GM19035 (cell line): ENCODE results near the gene TMEM131.
A peak's percentile ranks its signal among the peaks of the same experiment; 100 is the strongest.
"Not testable (repeated sequence)": the region's sequence is repeated elsewhere in the genome, so short reads cannot be mapped to it uniquely, and the experiment has no call there.

Source experiments
- ATAC-seq: cut with Tn5 transposase; IDR thresholded peaks from one replicate; pipeline ENCODE4 v1.9.1; 2021; ENCODE audit not compliant: unreplicated experiment

TMEM131 gene

DNA sequence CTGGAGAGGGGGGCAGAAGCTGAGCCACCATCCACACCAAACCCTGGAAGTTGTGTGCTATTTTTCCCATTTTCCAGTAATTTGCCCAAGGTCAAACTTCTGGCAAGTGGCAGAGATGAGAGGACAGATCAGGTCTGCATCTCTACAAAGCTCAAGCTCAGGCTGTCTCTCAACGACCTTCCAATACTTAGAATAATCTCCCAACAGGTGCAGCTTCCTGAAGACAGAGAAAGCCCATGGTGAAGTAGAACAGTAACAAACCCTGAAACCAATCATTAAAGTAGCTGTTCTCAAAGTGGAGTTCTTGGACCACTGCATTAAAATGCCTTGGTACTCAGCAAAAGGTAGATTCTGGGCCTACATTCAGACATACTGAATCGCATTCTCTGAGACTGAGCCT, 37.6 kb downstream of the TMEM131 start:
- ATAC-seq: no peak

DNA sequence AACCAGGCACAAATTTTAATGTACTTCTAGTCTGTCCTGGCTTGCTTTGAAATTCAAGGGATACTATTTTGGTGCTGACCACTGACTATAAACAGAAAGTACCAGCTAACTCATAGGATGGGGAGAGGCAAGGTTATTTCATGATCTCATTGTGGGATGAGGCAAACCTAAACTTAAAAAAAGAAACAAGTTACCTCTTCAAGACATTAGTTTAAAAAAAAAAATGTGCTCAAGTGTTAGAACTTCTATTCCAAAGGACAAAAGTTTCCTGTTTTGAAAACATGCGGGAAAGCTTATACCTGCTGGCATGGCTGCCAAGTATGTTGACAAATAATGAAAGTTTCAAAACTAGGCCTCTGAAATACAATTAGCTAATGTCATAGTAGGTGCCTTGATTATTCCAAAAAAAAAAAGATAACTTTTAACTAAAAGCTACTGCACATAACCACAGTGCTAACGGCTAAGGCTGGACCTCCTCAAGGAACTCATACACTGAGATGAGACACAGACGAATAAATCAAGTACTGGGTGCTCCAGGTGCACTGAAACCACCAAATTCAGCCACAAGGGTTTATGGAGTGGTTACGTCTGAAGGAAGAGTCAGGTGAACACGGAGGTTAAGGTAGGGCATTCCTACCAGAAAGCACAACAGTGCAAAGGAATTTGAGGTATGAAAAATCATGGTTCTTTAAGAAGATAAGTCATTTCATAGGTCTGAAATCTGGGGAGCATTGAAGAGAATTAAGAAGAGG, 38.1 kb downstream of the TMEM131 start:
- ATAC-seq: no peak

- not testable (repeated sequence) for ATAC-seq
These were observed 39.0 kb downstream of the TMEM131 start for GRCh38 chr2:97956753-97957152.

DNA sequence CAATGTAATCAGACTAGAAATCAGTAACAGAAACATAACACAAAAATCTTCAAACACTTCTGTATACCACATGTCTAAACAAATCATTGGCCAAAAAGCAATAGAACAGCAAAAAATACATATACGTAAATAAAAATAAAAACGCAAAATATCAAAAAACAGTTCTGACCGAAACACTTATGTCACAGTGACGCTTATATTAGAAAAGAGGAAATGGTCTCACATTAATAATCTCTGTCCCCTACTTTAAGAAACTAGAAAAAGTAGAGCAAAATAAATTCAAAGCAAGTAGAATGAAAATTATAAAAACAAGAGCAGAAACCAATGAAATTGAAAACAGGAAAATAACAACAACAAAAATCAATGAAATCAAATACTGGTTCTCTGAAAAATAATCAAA, 41.9 kb downstream of the TMEM131 start:
- no peak for ATAC-seq

DNA sequence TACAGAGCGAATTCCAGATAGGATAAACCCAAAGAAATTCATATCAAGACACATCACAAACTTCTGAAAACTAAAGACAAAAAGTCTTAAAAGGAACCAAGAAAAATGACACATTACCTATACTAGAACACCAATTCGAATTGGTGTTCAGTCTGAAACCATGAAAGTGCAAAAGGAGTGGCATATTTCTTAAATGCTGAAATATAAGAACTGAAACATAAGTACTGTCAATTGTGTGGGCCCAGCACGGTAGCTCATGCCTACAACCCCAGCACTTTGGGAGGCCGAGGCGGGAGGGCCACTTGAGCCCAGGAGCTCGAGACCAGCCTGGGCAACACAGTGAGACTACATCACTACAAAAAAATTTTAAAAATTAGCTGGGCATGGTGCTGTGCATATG, 43.4 kb downstream of the TMEM131 start:
- no peak for ATAC-seq

DNA sequence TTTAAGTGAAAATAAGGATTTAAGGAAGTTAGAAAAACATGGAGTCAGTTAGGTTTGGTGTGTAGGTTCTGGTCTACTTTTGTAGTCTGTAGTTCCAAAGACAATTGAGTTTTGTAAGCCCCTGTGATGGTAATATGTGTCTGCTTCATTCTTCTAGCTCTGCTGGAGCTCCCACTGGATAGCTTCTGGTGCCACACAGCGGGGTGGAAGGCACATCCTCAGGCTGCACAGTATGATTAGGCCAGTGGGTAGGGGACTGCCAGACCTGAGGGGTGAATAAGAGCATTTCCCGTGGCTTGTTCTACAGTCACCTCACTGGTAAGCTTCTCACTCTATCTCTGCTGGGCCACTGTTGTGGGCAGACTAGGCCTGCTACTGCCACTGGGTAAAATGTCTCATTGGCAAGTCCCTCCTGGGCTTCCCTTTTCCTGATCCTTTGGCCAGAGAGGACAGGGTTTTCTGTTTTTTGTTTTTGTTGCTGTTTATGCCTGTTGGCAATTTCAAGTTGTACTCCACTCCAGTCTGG, 44.5 kb downstream of the TMEM131 start:
- no peak for ATAC-seq

- no peak for ATAC-seq
These were observed 45.2 kb downstream of the TMEM131 start for GRCh38 chr2:97950329-97951154.

DNA sequence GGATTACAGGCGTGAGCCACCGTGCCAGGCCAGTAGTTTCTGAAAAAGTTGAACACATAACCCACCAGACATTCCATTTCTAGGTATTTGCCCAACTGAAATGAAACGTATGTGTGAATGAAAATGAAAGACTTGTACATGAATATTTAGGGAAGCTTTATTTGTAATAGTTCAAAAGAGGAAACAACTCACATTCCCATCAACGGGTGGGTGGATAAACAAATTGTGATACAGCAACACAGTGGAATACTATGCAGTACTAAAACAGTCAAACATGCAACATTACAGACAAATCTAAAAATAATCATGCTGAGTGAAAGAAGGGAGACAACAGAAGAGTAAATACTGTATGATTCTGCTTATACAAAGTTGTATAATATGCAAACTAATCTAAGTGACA, 46.8 kb downstream of the TMEM131 start:
- ATAC-seq: no peak

GRCh38 chr2:97945791-97946190, 50.0 kb downstream of the TMEM131 start:
- ATAC-seq: no peak

- ATAC-seq: no peak
These were observed 58.9 kb downstream of the TMEM131 start for GRCh38 chr2:97936881-97937280.

DNA sequence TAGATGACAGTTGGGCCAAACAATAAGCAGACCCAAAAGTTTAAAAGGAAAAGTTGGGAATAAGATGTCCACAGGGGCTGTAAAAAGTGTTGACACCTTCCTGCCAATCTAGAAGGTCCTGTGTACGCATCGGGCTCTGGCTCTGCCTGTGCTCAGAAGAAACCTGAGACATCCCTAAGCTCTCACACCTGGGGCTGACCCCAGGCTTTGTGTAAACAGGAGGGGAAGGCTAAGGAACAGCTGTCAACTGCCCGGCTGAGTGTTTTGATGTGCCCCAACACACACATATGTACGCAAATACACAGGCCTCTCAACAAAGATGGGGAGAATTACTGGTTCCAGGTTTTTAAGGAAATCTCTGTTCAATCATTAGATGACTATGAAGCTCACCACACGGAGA, 59.5 kb downstream of the TMEM131 start:
- ATAC-seq: no peak

- ATAC-seq: no peak
These were observed 60.0 kb downstream of the TMEM131 start for GRCh38 chr2:97935719-97936161.

DNA sequence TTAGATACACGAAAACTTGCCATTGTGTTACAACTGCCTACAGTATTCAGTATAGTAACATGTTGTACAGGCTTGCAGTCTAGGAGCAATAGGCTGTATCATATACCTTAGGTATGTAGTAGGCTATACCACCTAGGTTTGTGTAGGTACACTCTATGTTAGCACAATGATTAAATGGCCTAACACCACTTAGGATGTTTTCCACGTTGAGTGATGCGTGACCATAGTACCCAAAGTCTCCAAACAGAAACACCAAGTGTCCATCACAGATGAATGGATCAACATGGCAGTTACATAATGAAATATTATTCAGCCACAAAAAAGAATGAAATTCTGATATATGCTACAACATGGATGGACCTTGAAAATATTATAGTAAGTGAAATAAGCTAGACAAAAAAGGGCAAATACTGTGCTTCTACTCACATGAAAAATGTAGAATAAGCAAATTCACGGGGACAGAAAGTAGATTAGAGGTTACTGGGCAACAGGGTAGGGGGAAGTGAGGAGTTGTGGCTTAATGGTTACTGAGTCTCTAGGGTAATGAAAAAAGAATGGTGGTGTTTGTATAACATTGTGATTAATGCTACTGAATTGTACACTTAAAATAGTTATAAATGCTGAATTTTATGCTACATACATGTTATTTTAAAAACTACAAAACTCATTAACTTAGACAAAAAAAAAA, 62.6 kb downstream of the TMEM131 start:
- ATAC-seq: no peak

- no peak for ATAC-seq
These were observed 63.9 kb downstream of the TMEM131 start for GRCh38 chr2:97931858-97932225.

DNA sequence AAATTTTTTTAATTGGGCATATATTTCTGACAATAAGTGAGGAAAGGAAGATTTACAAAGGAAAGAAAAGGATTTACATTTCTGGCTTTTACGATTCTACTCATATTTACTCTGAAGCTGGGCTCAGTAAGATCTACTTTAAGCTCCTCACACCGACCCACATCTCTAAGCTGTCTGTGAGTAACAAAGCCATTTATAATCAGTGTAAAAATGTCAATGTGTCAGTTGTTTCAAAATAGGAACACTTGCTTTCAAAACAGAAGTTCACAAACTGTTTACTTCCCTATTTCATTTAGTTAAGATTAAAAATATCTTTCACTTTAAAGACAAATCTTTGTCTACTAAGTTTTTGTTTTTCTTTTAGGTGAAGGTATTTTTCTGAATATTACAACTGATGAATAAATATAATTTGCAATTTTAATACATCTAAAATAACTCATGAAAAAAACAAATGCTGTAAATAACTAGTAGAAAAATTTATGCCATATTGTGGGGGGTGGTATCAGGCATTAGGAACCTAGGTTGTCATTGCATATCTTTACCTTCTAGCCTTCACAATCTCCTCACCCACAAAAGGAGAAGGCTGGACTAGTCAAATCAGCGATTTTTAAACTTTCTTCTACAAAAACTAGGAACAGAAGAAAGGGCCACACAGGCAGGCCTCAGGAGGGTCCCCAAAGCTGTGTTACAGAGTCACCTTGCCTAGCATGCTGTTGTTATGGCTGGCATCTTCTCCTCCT, 64.5 kb downstream of the TMEM131 start:
- peak; percentile 57 for ATAC-seq

DNA sequence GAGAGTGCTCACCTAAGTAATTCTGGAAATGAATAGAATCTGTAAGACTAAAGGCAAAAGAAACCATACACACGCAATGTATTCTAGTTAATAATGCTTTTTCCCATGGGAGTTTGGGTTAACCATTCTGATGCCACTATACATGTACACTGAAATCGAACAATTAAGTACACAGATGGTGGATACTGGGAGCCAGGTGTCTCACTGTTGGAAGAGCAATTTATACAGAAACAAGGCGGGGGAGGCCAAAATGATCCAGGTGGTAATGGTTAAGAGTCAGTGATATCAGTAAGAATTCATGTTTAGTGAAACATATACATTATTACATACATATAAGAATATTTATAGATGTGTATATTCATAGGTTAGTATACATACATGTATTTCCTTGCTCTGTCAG, 67.2 kb downstream of the TMEM131 start:
- no peak for ATAC-seq

DNA sequence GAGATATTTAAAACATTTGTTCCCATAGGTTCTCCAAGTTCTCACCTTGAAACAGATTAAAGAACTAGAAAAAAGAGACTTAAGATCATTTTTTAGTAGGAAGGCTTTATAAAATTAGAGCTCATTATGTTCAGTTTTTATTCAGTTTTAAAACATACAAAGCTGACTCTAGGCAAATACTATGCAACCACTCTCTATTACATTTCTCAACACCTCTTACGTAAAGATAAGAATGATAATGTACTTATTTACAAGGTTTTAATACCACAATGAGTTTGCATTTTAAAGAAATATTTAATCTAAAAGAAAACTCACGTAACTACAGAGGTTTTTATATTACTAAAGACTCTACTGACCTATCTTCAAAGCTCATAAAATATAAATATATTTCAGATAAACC, 68.8 kb downstream of the TMEM131 start:
- ATAC-seq: no peak

GRCh38 chr2:97924194-97924593, 71.6 kb downstream of the TMEM131 start:
- no peak for ATAC-seq

- ATAC-seq: no peak
These were observed 75.9 kb downstream of the TMEM131 start for GRCh38 chr2:97919858-97920257.

- no peak for ATAC-seq
These were observed 76.9 kb downstream of the TMEM131 start for GRCh38 chr2:97918818-97919217.

GRCh38 chr2:97917668-97918067, 78.1 kb downstream of the TMEM131 start:
- not testable (repeated sequence) for ATAC-seq
